HG03097 (cell line): ENCODE results near the gene MAGOH.
"Not testable (repeated sequence)": the region's sequence is repeated elsewhere in the genome, so short reads cannot be mapped to it uniquely, and the experiment has no call there.

Experiments used
- ATAC-seq: cut with Tn5 transposase; IDR thresholded peaks from one replicate; pipeline ENCODE4 v1.9.1; 2021; ENCODE audit not compliant: unreplicated experiment, low FRiP score

The MAGOH gene

GRCh38 chr1:53190210-53190611 is 48.1 kb downstream of the MAGOH start:
- ATAC-seq: no peak

DNA sequence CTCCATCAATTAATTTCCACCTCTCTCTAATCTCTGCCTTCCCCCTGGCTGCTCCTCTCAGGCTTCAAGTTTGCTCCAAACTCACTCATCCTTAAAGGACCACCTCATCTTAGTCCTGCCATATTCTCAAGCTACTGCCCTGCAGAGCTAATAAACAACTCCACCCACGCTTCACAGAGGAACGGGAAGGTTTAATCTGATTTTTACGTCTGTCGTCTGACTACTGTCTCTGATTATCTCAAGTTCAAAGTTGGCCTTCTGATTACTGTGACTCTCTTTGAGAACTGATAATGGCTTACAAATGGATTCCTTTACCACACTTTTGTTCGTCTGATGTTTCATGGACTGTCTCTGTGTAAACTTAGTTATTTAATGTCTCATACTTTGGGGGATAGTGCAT is 49.3 kb downstream of the MAGOH start:
- no peak for ATAC-seq

DNA sequence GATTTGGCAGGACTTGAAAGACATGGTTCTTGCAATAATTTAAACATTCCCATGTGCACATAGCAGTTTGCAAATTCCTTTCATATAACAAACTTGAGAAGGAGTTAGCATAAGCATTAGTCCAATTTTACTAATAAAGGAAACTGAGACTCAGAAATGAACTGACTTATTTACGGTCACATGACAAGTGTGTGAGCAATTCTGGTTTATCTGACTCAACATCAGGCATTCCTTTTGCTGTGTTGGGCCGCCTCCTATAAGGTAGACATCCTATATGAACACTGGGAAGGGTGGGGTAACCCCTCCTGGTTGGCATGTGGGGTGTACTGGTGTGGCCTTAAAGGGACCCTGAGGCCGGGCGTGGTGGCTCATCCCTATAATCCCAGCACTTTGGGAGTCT is 50.2 kb downstream of the MAGOH start:
- ATAC-seq: no peak

- no peak for ATAC-seq
Measured at GRCh38 chr1:53187401-53187800, 50.9 kb downstream of the MAGOH start.

- ATAC-seq: no peak
Measured at GRCh38 chr1:53186533-53186932, 51.8 kb downstream of the MAGOH start.

- ATAC-seq: not testable (repeated sequence)
Measured at GRCh38 chr1:53185955-53186297, 52.4 kb downstream of the MAGOH start.

DNA sequence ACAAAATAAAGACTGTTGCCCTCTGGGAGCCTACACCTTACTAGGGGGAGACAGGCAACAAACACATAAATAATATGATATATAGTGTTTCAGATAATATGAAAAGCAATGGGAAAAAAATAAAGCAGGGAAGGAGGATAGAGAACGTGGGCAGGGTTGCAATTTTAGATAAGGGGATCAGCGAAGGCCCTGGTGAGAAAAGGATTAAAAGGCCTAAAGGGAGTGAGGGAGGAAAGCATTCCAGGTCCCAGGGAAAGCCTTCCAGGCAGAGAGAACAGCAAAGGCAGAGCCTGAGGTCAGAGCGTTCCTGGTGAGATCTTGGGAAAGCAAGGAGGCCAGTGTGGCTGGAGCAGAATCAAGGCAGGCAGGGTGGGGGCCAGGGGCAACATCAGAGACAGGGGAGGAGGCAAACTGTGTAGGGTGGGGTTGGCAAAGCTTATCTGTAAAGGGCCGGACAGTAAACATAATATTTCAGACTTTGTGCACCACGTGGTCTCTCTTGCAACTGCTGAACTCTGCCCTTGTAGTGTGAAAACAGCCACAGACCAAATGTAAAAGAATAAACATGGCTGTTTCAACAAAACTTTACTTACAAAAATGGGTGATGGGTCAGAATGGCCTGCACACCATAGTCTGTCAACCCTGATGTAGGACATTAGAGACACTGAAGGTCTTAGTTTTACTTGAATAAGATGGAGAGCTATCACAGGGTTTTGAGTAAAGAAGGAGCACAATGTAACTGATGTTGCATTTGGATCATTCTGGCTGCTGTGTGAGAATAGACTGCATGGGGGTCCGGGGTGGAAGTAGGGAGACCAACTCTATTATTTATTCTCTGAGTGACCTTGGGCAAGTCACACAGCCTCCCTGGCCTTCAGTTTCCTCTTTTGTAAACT is 55.0 kb downstream of the MAGOH start:
- ATAC-seq: no peak

DNA sequence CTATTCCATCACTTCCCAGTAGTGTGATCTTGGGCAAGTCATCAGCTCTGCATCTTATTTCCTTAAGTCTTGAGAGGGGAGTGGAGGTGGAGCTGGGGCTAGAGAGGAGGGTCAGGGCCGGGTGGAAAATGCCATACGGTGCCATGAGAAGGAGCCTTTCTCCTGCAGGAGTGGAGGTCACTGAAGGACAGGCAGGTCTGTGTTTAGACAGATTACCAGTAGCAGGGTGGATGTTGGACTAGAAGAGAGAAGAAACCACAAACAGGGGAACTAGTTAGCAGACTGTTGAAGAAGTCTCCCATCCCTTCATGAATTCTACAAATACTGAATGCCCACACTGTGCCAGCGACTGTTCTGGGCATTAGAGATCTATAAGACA is 55.6 kb downstream of the MAGOH start:
- no peak for ATAC-seq

- ATAC-seq: no peak
Measured at GRCh38 chr1:53182111-53182593, 56.2 kb downstream of the MAGOH start.

GRCh38 chr1:53180951-53181350 is 57.4 kb downstream of the MAGOH start:
- ATAC-seq: no peak

DNA sequence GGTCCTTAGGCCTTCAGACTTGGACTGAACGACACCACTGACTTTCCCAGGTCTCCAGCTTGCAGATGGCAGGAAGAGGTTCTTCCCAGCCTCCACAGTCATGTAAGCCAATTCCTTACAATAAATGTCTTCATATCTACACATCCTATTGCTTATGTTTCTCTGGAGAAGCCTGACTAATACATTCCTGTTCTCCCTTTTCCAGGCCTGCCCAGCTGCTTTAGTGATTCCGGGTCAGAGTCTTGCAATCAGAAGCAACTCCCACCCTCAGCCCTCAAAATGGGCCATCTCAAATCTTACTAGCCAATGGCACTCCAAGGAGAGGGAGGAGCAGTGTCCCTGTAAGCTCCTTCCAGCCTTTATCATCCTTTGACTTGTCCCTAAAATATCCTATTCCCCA is 58.1 kb downstream of the MAGOH start:
- no peak for ATAC-seq
